ENCODE results near the gene MRPS33.
A peak's percentile ranks its signal among the peaks of the same experiment; 100 is the strongest.
"Not testable (repeated sequence)": the region's sequence is repeated elsewhere in the genome, so short reads cannot be mapped to it uniquely, and the experiment has no call there.

The MRPS33 gene

DNA sequence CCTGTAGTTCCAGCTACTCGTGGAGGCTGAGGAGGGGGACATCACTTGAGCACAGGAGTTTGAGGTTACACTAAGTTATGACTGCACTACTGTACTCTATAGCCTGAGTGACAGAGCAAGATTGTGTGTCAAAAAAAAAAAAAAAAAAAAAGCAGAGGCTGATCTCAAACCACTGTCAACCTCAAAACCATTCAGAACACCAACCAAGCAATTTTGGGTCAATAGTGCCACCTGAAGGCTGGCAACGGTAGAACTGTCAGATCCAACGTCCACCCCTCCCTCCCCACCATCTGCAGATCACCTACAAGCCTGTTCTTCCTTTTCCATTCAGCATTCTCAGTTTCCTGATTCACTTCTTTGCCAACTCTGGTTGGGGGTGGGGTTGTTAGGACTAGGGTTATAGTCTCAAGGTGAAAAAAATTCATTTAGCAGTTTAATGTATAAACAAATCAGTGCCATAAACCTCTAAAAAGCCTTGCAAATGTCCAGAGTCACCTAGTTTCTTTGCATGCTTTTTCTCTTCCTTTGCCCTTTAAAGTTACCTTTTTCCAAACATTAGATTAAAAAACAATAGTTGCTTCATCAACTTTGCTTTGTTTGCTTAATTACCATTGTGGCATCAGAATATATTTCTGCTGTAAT, 2.6 kb downstream of the MRPS33 start:
- peak; percentile 49 to 64 for DNase-seq (ENCODE audit: low read depth in 2 of 2)

DNA sequence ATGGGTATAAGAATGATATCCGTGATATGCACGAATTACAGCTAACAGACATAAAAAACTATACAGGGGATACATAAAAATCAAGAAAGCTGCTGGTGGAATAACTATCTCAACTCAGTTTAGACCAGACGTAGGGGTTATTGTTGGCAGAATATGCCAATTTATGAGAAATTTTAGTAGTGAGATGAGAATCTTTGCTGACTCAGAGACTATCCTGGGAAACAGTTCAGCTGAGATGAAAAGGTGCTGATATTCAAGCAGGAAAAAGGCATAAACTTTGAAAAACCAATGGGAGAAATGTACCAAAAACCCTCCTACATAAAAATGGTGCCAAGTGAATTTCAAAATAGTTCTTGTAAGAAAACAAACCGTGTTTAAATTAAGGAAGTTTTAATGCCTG, 3.3 kb downstream of the MRPS33 start:
- DNase-seq (ENCODE audit: low read depth in 2 of 2), result no peak

DNA sequence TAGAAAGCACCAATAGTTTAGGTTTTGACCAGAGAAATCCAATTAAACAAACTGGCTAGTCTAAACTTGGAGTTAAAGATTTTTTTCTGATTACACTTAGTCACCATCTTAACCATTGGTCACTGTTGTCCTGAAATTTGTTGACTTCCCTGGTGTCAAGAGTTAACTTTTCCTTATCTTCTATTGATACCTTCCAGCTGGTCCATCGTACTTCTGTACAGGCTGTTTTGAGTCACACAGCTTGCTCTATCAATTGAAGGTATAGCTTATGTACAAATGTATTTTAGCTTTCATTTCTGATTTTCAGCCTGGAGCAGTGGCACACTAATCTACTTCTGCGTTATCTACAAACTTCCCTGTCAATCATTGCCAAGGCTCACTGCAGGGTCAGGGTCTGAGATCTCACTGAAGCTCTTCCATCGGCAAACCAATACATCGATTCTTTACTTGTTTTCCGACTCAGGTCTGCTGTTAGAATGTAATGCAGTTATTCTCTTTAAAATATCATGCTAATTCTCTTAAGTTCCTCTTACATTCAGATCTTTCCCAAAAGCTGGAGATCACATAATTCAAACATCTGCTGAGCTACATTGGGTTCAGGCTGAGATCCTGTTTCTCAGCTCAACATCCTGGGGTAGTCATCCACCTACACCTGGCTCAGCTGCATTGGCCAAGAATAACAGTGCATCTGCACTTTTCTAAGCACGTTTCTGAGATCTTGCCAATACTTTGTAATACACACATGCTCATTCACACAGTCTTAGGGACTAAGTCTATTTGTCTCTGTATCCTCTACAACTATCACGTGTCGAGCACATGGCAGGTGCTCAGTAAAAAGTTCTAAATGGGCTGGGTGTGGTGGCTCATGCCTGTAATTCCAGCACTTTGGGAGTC, 11.3 kb downstream of the MRPS33 start:
- DNase-seq (ENCODE audit: low read depth in 2 of 2), result no peak

DNA sequence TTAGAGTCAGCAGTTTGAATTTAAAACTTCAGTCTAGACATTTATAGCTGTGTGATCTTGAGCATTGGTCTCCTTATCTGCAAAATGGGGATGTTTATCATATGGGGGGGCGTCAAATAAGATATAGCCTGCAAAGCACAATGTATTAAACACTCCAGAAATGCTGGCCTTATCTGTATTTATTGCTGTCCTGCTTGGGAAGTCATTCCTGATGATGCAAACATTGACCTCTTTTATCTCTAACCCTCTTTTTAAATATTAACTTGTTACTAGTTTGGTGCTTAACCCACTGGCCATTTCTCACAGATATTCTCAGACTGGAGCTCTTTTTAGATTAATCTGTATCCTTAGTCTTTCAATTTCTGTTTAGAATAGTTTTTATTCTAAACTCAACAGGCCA, 13.2 kb downstream of the MRPS33 start:
- DNase-seq (ENCODE audit: low read depth in 2 of 2), result no peak

DNA sequence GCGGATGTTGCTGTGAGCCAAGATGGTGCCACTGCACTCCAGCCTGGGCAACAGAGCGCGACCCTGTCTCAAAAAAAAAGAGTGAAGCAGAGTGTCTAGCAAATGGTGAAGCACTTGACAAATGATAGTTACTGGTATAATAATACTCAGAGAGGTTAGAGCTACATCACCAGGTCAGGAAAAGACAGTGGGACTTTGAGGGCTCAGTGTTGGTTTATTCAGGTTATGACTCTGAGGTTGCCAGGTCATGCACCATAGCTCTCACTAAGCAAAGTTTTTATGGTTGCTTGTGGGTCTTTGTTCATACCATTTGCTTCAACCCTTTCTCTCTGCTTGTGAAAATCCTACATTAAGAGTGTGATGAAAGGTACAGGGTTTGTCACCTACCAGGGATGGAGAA, 13.6 kb downstream of the MRPS33 start:
- no peak for DNase-seq (ENCODE audit: low read depth in 2 of 2)

DNA sequence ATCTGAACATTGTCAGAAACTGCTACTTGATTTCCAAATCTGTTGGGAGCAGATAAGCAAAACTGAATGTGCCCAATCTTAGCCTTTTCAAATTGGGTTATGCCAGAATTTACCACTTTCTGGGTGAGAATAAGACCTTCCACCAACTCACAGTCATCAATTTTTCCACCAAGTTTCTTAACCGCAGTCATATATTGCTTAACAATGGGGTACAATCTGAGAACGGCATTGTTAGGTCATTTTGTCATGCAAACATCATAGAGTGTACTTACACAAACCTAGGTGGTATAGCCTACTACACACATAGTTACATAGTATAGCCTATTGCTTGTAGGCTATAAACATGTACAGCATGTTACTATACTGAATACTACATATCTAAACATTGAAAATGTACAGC, 16.0 kb downstream of the MRPS33 start:
- no peak for DNase-seq (ENCODE audit: low read depth in 2 of 2)

DNA sequence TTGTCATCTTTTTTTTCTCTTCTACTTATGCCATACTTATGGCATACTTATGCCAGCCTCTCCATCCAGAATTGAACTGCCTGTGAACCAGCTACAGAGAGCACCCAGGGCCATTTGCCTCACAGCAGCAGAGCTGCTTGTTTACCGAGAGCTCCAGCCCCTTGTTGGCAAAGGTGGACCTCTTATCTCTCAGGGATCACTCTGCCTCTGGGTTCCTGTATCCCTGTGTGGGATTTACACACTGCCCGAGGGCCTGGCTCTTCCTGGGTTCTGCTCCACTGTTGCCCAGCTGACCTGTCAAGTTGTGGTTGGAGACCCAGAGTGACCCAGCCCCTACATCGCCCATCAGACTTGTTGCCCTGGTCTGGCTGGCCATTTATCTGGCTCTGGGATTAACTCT, 22.3 kb downstream of the MRPS33 start:
- DNase-seq (ENCODE audit: low read depth in 2 of 2), result no peak

DNA sequence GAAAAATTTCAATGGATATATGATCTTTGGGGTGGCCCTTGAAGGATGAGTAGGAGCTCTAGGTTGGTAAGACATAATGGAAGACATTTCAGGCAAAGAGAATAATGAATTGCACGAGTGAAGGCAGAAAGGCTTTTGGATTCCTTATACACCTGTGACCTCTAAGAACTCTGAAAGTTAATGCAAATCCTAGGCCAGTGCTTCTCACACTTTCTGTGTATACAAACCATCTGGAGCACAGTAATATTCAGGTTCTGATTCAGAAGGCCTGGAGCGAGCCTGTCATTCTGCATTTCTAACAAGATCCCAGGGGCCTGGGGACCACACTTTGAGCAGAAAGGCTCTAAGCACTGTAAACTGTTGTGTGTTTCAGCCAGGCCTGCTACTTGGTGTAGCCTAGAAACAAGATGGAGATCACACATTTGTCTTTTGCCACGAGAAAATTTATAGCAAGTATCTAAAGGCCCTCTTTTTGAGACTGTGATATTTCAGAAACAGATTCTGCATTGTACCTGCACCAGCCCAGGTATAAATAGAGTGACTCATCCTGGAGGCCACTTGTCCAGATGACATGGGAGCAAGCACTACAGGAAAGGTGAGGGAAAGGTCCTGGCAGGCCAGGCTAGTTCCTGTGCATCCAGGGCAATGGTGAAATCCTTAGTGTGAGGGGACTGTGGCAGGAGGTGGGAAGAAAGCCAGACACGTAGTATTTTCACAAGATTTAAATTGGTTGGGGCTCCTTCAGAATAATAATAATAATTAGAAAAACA, 24.4 kb downstream of the MRPS33 start:
- DNase-seq (ENCODE audit: low read depth in 2 of 2), result no peak

DNA sequence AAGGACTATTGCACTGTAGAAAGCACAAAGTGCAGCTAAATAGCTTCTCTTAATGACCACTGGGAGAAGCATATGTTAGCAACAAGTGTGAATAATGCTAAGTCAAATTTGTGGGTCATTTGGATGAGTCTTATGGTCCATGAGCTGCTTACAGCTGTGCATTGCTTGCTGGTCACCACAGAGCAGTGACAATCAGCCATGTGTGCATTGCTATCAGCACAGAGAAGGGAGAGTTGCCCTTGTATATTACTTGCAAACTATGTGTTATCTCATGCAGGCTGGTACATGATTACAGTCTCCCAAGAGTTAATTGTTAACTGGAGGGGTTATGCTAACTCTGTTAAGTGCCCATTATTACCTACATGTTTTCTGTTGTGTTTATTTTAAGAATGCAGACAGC, 25.7 kb downstream of the MRPS33 start:
- DNase-seq (ENCODE audit: low read depth in 2 of 2), result no peak

DNA sequence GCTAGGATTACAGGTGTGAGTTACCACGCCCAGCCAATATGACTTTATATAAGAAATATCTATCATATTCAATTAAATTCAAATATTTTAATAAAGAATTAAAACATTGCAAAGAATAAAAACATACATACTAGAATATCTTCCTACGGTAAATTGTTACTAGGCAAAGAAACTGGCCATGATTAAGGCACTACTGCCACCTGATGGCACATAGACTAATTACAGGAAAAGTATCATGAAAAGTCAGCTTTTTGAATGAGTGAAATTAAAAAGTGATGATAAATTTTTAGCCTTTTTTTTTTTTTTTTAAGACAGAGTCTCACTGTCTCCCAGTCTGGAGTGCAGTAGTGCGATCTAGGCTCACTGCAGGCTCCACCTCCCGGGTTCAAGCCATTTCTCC, 30.9 kb downstream of the MRPS33 start:
- no peak for DNase-seq (ENCODE audit: low read depth in 2 of 2)

DNA sequence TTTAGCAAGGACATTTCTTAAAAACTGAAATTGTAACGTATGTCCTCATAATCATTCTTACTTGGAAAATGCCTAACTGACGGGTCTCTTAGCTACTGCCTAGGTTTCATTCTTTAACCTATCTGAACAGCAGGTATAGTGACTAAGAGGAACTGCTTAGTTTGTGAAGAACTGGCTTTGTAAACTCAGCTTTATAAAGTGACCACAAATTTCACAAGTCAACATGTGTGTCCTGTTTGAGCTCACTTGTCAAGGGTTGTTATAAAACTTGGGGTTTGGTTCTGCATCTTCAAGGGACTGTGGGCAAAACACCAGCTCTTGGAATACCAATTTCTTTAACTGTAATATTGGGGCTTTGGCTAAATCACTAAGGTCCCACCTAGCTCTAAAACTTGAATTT, 32.2 kb downstream of the MRPS33 start:
- no peak for DNase-seq (ENCODE audit: low read depth in 2 of 2)

DNA sequence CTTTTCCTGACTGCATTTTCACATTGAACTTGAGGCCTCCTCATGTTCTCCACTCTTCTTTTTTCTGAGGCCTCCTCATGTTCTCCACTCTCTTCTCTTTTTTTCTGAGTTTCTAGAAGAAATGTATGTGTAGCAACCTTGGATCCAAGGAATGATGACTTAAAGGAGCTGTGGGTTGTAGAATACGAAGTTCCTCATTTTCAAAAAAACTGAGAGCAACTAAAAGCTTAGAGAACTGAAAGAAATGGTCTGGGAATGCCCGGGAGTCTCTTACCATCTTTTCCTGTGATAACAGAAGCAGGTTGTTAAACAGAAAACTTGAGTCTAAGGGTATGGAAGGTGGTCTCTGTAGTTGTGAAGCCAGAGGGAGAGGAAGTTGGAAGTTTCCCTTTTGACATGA, 32.8 kb downstream of the MRPS33 start:
- no peak for DNase-seq (ENCODE audit: low read depth in 2 of 2)

DNA sequence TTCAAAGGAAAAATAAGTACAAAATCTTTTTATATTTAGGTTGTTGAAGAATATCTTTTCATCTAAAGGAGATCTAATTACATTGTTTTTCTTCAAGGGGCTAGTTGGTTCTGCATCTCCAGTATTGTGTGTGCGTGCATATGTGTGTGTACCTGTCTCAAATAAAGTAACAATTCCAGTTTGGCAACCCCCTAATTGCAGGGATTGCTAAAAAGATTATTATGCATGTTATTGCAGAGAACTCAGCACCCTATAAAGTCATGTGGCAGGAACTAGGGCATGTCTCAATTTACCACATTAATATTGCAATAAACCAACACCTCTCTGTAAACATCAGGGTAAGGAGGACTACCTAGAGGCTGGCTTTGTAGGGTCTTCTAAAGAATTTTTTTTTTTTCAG, 37.0 kb downstream of the MRPS33 start:
- DNase-seq (ENCODE audit: low read depth in 2 of 2), result no peak

DNA sequence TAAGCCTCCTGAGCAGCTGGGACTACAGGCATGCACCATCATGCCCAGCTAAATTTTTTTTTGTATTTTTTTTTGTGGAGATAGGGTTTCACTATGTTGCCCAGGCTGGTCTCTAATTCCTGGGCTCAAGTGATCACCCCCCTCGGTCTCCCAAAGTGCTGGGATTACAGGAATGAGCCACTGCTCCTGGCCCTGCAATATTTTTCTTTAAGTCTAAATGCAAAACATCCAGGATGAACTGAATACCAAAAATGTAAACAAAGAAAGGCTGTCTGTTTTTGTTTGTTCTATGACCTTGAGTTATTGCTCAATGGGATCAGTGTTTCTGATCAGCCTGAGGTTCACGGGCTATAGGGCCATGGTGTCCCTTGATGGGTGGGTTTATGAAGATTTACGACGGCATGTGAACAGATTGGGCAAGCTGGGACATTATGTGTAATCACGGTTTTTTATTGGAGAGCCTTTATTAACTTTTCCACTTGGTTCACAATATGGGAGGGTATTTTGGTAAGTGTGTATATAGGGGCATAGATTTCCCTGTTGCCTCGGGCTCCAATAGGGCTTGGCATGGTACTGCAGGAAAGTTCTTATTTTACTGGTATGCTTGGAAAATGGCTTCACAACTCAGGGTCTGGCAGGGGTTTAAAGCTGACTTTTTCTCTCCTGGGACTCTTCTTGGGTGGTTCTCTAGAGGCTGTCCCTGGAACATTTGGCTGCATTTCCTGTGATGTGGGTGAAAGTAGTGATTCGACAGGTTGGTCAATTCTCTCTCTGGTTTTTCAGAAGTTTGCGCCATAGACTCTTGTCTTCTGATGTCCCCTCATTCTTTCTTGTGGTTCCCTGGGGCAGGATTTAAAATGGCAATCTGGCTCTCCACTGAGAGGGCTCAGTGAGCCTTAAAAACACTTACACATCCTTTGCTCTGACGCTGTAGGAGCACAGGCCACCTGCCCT, 41.6 kb downstream of the MRPS33 start:
- DNase-seq (ENCODE audit: low read depth in 2 of 2), result no peak

DNA sequence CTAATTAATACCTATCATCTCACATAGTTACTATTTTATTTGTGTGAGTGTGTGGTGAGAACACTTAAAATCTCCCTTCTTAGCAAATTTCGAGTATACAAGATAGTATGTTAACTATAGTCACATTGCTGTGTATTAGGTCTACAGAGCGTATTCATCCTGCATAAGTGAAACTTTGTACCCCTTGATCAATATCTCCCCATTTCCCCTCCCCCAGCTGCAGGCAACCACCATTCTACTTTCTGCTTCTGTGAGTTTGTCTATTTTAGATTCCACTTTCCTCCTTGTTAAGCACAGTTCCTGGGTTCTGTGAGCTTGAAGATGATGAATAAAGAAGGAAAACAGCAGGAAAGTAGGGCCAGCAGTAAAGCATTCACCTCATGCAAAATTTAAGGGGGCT, 42.4 kb downstream of the MRPS33 start:
- no peak for DNase-seq (ENCODE audit: low read depth in 2 of 2)

DNA sequence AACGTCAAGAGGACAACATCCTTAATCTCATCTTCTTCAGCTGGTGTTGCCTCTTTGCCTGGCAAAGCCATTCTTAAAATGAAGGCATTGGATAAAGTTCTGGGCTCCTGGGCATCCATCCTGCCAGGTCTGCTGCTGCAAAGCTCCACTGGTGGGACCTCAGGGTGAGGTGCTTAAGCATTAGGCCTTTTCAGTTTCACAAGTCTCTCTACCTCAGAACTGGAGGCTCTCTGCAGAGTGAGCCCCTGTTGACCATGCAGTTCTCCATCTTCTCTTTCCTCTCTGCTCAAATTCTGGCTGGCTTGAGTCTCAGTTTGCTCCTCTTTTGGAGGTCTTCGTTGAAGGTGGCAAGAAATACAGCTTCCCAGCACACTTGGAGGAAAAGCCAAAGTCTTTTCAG, 47.3 kb downstream of the MRPS33 start:
- no peak for DNase-seq (ENCODE audit: low read depth in 2 of 2)

DNA sequence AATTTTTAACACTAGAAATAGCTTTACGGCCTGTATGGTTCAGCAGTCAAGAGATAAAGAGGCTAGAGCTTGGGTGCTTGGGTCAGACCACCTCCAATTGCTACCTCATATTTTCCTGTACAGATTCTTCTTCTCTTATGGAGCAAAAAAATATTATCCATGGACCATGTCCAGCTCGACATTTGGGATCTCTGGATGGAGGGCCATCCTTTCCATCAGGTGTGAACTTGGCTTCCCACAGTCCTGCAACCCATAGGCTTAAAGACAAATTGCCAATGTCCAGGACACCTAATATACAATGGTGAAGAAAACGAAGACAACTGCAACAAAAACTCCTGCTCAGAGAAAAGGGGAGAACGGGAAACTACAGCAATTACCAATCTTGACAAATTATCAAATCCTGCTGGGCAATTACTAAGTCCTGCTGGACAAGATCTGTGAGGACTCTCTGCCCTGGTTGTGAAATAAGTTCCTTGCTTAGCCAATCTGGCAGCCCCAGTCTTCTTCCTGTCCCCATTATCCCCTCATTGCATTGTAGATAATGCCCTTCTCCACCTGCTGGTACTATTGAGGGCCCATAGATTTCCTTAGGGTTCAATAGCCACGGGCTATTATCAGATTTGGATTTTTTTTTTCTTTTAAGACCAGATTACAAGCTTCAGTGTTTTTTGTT, 48.1 kb downstream of the MRPS33 start:
- no peak for DNase-seq (ENCODE audit: low read depth in 2 of 2)

DNA sequence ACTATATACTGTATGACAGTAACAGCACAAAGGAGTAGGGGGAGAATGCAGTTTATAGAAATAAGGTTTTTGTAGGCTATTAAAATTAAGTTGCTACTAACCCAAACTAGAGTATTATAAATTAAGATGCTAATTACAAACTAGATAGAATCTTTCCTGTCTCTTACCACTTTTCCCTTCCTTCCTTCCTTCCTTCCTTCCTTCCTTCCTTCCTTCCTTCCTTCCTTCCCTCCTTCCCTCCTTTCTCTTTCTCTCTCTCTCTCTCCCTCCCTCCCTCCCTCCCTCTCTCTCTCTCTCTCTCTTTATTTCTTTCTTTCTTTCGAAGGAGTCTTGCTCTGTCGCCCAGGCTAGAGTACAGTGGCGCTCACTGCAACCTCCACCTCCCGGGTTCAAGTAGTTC, 53.6 kb downstream of the MRPS33 start:
- DNase-seq (ENCODE audit: low read depth in 2 of 2), result no peak

DNA sequence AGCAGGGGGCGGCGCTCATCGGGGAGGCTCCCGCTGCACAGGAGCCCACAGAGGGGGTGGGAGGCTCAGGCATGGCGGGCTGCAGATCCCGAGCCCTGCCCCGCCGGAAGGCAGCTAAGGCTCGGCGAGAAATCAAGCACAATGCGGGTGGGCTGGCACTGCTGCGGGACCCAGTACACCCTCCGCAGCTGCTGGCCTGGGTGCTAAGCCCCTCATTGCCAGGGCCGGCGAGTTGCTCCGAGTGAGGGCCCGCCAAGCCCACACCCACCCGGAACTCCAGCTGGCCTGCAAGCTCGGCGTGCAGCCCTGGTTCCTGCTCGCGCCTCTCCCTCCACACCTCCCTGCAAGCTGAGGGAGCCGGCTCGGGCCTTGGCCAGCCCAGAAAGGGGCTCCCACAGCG, 57.8 kb downstream of the MRPS33 start:
- DNase-seq (ENCODE audit: low read depth in 2 of 2), result not testable (repeated sequence)
